SK-N-SH treated with all-trans-retinoic acid at 6 μM for 48 hours (cell line): Measurements from ENCODE around the gene MEX3A.

Experiments used
- ARNTL ChIP-seq: fragments of 450-650 bp; formaldehyde crosslinking; IDR thresholded peaks from 2 replicates; pipeline ENCODE4 v1.5.0; 2020; ENCODE audit warnings: low read depth, mild to moderate bottlenecking, moderate library complexity, borderline replicate concordance
- GLIS3 ChIP-seq: fragments of 250-450 bp; sonication (Bioruptor Pico); IDR thresholded peaks from 2 replicates; pipeline ENCODE4 v1.5.0; 2020; ENCODE audit warnings: mild to moderate bottlenecking, moderate library complexity
- ISL1 ChIP-seq: fragments of 250-450 bp; sonication (Bioruptor Pico); IDR thresholded peaks from 2 replicates; pipeline ENCODE4 v2.1.2; 2022; ENCODE audit warnings: mild to moderate bottlenecking, moderate library complexity
- ZNF70 ChIP-seq: fragments of 450-650 bp; formaldehyde crosslinking; IDR thresholded peaks from 2 replicates; pipeline ENCODE4 v1.5.0; 2020; ENCODE audit warnings: mild to moderate bottlenecking, moderate library complexity

DNA sequence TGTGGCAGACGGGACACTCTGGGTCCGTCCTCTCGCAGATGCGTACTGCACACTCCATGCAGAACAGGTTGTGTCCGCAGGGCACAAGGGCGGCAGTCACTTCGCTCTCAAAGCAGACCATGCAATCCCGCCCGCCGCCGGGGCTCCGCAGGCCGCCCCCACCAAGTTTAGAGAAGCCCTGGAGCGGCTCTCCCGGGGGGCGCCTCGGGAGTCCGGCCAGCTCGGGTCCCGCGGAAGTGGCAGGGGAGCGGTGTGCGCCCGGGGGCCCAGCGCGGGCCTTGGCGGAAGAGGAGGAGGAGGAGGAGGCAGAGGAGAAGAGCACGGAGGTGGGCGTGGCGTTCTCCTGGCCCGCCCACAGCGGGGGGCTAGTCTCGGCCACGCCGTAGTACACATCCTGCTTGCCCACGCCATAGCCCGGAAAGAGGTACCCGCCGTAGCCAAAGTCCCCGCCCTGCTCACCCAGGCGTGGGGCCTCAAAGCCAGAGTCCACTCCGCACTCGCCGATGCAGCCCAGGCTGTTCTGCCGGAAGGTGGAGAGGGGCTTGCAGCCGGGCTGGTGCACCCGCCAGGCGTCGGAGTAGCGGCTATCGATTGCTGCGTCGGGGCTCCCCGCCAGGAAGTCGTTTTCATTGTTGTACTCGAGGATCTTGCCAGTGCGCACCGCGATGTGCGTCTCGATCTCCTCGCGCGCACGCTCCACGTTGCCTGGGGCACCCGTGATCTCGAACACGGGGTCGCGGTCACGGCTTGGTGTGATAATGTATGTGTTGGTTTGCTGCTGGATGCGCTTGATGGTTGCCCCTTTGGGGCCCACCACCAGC, 5.4 kb downstream of the MEX3A start:
- TF ChIP-seq GLIS3 (CRISPR knock-in tag) (no peak), ZNF70 (CRISPR knock-in tag) (no peak), ISL1 (no peak), ARNTL (CRISPR knock-in tag) (no peak)
